ENCODE measurements around the gene TLE1. TPM values are rescaled to one million over a fixed set of nuclear protein-coding genes. Genes with fewer than 3 reads are reported as not detected.

The TLE1 gene
- total RNA-seq, 1 donor from 2014 or later, result 42.5 TPM

DNA sequence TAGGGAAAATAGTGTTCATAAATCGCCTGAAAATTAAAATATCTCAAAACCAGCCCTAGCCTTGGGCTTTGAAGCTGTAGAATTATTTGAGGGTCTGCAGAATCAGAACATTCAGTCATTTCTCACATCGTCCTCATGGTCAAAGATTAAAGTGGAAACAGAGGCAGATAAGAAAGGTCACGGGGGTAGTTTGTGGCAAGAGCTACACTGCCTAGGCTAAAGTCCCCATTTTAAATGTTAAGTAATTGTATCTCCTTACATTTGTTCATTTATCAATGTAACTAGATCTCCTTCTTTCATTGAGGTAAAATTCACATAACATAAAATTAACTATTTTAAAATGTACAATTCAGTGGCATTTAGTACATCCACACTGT lies 139.2 kb downstream of the TLE1 start:
- TF ChIP-seq, protein P1, sequence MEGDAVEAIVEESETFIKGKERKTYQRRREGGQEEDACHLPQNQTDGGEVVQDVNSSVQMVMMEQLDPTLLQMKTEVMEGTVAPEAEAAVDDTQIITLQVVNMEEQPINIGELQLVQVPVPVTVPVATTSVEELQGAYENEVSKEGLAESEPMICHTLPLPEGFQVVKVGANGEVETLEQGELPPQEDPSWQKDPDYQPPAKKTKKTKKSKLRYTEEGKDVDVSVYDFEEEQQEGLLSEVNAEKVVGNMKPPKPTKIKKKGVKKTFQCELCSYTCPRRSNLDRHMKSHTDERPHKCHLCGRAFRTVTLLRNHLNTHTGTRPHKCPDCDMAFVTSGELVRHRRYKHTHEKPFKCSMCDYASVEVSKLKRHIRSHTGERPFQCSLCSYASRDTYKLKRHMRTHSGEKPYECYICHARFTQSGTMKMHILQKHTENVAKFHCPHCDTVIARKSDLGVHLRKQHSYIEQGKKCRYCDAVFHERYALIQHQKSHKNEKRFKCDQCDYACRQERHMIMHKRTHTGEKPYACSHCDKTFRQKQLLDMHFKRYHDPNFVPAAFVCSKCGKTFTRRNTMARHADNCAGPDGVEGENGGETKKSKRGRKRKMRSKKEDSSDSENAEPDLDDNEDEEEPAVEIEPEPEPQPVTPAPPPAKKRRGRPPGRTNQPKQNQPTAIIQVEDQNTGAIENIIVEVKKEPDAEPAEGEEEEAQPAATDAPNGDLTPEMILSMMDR (conservative IDR thresholded peaks at IDR 0.05), result no peak
- Mint-ChIP-seq H3K4me3 (no peak overlapping the region), H3K9me3 (peaks cover 3% of the 10 kb centered on the region), H3K27me3 (ENCODE audit: low read depth) (peaks cover 22% of the 10 kb centered on the region), H3K36me3 (ENCODE audit: low read depth) (no peaks in the 10 kb centered on the region), H3K4me1 (peaks cover 58% of the 10 kb centered on the region), H3K27ac (ENCODE audit: unreplicated experiment) (no peak overlapping the region)
- DNase-seq (ENCODE audit: low read depth, low spot score), result no peak

DNA sequence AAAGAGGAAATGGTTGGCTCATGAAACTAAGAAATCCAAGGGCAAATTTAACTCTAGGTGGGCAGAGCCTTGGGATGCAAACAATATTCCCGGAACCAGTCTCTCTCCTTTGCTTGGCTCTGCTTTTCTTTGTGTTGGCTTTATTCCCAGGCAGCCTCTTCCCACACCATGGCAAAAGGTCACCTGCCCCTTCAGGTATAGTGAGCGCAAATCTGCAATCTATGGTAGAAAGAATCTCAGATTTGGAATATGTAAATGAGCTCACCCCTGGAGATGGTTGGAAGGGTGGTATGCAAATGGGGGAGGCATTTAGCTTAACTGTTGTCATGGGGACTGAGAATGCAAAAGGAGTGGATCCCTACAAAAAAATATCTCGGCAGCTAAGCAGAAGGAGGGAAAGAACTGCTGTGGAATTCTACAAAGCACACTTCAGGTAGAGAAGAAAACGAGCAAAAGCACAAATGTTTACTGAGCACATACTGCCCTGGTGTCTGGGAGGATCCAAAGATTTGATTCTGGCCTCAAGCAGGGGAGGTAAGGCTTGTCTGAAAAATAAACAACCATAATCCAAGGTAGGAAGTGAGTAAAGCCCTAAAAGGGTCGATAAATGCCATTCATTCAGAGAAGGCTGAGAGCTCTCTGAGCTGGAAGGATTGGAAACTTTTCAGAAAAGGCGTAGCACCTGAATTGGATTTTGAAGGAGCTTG lies 139.7 kb downstream of the TLE1 start:
- TF ChIP-seq, protein P1 (conservative IDR thresholded peaks at IDR 0.05), result no peak
- DNase-seq (ENCODE audit: low read depth, low spot score), result no peak
- Mint-ChIP-seq H3K9me3 (peaks cover 3% of the 10 kb centered on the region), H3K27ac (ENCODE audit: unreplicated experiment) (no peak overlapping the region), H3K27me3 (ENCODE audit: low read depth) (peaks cover 22% of the 10 kb centered on the region), H3K4me1 (peaks cover 58% of the 10 kb centered on the region), H3K36me3 (ENCODE audit: low read depth) (no peaks in the 10 kb centered on the region), H3K4me3 (no peak overlapping the region)

DNA sequence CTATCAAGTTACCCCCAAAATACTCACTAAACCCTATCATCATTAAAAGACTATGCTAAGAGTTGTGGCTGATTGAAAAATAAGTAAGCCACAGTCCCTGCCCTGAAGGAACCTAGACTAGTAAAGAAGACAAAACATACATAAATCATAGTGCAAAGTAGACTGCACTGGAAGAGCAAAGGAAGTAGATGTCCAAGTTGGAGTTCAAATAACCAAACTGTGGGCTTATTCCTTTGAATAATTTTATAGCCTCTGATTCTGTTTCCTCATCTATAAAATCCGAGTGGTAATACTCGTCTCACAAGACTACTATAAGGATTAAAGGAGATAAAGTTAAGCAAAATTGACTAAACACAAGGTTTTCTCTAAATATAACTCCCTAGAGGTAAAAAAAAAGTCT lies 140.4 kb downstream of the TLE1 start:
- Mint-ChIP-seq H3K36me3 (ENCODE audit: low read depth) (no peaks in the 10 kb centered on the region), H3K4me1 (peaks cover 58% of the 10 kb centered on the region), H3K27ac (ENCODE audit: unreplicated experiment) (no peak overlapping the region), H3K27me3 (ENCODE audit: low read depth) (peaks cover 22% of the 10 kb centered on the region), H3K9me3 (peaks cover 3% of the 10 kb centered on the region), H3K4me3 (no peak overlapping the region)
- TF ChIP-seq, protein P1 (conservative IDR thresholded peaks at IDR 0.05), result no peak
- DNase-seq (ENCODE audit: low read depth, low spot score), result no peak

DNA sequence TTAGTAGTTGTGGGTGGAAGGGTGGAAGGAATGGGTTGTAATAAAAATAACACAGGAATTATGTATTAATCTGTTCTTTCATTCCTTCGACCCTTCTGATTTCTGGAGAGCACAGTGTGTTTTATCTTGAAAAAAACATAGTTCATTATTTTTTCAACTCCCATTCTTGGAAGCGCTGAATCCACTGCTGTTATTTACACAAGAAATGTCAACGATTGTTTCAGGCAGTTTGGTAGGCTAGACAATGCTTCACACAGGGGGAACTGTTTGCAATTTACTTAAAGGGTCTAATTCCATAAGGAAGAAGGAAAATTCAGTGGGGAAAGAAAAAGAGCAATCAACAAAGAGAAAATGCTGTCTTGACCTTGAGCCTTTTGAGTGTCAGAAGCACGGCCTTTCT lies 142.9 kb downstream of the TLE1 start:
- H3K27ac Mint-ChIP-seq (ENCODE audit: unreplicated experiment), result no peak overlapping the region
- H3K4me1 Mint-ChIP-seq, result peaks cover 43% of the 10 kb centered on the region
- no peak overlapping the region for H3K4me3 Mint-ChIP-seq
- no peak for DNase-seq (ENCODE audit: low read depth, low spot score)
- H3K36me3 Mint-ChIP-seq (ENCODE audit: low read depth), result no peaks in the 10 kb centered on the region
- H3K9me3 Mint-ChIP-seq, result peaks cover 3% of the 10 kb centered on the region
- peaks cover 27% of the 10 kb centered on the region for H3K27me3 Mint-ChIP-seq (ENCODE audit: low read depth)
- TF ChIP-seq, protein P1 (conservative IDR thresholded peaks at IDR 0.05), result no peak

DNA sequence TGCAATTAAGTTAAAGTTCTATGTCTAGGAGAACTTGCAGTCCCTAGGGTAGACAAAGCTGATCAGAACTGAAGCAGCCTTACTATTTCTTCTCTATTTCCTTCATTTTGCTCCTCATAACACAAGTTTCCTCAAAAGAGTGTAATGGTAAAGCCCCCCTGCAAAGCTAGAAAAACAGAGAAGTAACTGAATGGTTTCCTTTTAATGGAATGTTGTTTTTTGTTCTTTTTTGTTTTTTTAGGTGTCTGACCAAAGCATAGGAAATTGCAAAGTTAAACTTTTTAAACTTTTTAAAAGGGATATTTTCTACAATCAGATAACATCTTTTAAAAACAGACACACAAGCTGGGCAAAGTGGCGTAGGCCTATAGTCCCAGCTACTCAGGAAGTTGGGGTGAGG lies 145.7 kb downstream of the TLE1 start:
- Mint-ChIP-seq H3K4me1 (peaks cover 27% of the 10 kb centered on the region), H3K27ac (ENCODE audit: unreplicated experiment) (no peak overlapping the region), H3K36me3 (ENCODE audit: low read depth) (no peaks in the 10 kb centered on the region), H3K4me3 (no peak overlapping the region), H3K9me3 (peaks cover 2% of the 10 kb centered on the region), H3K27me3 (ENCODE audit: low read depth) (peaks cover 24% of the 10 kb centered on the region)
- no peak for DNase-seq (ENCODE audit: low read depth, low spot score)
- TF ChIP-seq, protein P1 (conservative IDR thresholded peaks at IDR 0.05), result no peak

Data from neural crest cell (in vitro differentiated cells).